GM19351 (cell line): ENCODE data around the gene EPB41.

Source experiments
- ATAC-seq: cut with Tn5 transposase; IDR thresholded peaks from one replicate; pipeline ENCODE4 v1.9.1; 2021; ENCODE audit warnings: mild to moderate bottlenecking, moderate library complexity; ENCODE audit not compliant: unreplicated experiment

The EPB41 gene

GRCh38 chr1:29162025-29162424 is 247.7 kb downstream of the EPB41 start:
- ATAC-seq = no peak

GRCh38 chr1:29162476-29163138 is 248.2 kb downstream of the EPB41 start:
- no peak for ATAC-seq

DNA sequence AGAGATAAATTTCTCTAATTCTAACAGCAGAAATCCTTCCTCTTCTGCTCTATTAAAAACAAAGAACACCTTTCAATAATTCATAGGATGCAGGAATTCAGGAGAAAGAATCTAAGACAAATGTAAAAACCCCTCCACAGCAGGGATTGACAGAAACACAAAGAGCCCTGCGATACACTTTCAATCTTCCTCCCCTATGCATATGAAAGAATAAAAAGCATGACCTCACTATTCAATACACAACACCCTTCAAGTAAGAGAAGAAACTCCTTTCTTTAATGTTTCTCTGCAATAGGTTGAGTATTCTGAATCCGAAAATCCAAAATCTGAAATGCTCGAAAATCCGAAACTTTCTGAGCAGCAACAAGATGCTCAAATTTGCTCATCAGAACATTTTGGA is 250.2 kb downstream of the EPB41 start:
- no peak for ATAC-seq

DNA sequence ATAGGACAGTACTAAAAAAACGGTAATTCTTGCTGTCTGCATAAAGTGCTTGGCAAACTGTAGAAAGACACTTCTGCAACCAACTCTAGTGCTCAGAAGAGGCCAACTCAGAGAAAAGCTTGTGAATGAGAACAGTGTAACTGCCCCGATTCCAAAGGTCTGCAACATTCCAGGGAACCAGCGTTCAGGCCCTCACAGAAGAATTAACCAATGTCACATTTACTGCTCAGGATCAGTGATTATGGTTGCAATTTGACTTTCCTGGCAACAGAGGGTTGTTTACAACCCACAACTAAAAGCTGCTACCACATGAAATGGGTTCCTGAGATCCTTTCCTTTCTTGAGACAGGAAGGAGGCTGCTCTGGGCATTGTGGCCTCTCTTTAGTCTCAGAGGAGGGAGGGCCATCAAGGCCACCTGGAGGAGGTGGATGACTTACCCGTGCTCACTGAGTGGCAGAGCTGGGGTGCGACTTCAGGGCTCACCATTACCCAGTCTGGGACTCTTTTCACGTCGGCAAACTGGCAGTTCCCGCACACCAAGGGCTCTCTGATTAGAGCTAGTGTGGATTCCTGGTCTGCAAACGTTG is 252.0 kb downstream of the EPB41 start:
- ATAC-seq = no peak

- no peak for ATAC-seq
Measured at GRCh38 chr1:29167904-29168303, 253.5 kb downstream of the EPB41 start.
